GM18511 (cell line): ENCODE measurements around the gene S100A2.

Source experiments
- ATAC-seq: cut with Tn5 transposase; IDR thresholded peaks from one replicate; pipeline ENCODE4 v1.9.1; 2021; ENCODE audit warnings: mild to moderate bottlenecking, moderate library complexity; ENCODE audit not compliant: unreplicated experiment

Gene S100A2

GRCh38 chr1:153546796-153547559, 18.7 kb downstream of the S100A2 start:
- ATAC-seq = no peak

DNA sequence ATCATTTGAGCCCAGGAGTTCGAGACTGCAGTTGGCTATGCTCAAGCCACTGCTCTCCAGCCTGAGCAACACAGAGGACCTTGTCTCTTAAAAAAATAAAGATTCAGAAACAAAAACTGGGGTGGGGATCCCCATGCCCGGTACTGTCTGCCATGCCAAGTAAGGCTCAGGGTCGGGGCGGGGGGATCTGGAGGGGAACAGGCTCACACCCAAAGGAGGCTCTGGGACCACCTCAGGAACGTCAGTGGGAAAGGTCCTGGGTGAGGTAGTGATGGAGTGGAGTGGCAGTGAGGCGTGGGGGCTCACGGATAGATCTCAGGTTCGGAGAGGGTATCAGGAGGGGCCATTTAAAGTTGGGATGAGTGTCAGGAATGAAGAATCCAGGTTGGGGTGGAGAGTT, 19.3 kb downstream of the S100A2 start:
- ATAC-seq = no peak

GRCh38 chr1:153545067-153546055, 20.3 kb downstream of the S100A2 start, which contains the start of gene S100A4:
Gene S100A4, minus strand, starts transcription at chr1:153545806. Its CDS starts 1,012 bp downstream, at chr1:153544794.
- peak; percentile 74 for ATAC-seq

GRCh38 chr1:153544453-153545066, 21.1 kb downstream of the S100A2 start:
- peak; percentile 14 for ATAC-seq

DNA sequence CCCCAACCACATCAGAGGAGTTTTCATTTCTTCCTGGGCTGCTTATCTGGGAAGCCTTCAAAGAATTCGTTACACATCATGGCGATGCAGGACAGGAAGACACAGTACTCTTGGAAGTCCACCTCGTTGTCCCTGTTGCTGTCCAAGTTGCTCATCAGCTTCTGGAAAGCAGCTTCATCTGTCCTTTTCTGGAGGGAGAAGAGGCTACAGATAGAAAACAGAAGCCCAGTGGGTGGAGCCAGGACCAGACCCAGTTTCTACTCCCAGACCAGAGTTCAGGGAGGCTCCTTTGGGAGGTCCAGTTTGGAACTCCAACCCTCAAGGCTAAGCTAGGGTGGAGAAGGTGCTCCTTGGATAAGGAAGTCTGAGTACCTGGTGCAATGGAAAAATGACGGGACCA, 21.9 kb downstream of the S100A2 start:
- no peak for ATAC-seq

GRCh38 chr1:153542956-153543711, 22.5 kb downstream of the S100A2 start:
- no peak for ATAC-seq

DNA sequence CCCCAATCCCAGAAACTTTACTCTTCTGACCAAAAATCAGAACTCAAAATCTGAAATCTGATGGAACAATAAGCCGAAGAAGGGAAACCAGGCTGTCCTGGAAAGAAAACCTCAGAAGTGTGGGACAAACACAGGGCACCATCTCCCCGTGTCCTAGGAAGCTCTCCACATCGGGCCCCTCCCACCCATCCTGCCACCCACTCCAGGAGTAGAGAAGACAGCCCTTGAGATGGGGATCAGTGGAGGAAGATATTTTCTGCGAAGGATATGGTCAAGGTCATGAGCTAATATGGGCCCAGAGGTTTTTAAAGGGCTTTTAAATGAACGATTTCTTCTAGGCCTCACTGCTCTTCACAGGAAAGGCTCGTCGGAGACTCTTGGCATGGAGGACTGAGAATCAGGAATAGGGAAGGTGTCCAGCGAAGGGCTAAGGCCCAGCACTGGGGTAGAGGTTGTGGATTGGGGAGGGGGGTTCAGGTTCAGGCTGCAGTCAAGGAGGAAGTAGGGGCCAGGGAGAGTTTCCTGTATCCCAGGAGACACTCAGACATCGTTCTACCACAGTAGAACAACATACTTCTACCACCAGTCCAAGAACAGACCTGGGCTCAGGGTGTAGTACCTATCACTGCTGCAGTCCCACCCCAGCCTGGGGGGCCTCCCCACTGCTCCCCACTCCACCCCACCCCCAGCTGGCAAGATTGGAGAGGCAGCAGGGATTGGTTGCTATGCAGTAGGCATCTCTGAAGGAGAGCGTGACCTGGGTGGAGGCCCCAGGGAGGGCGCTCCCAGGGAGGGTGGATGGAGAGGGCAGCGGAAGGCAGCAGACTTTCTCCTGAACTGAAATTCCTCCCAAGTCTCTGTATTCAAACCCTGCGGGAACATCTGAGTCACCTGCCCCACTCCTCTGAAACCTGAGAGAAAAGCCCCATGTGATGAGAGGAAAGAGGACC, 23.7 kb downstream of the S100A2 start:
- ATAC-seq = no peak

DNA sequence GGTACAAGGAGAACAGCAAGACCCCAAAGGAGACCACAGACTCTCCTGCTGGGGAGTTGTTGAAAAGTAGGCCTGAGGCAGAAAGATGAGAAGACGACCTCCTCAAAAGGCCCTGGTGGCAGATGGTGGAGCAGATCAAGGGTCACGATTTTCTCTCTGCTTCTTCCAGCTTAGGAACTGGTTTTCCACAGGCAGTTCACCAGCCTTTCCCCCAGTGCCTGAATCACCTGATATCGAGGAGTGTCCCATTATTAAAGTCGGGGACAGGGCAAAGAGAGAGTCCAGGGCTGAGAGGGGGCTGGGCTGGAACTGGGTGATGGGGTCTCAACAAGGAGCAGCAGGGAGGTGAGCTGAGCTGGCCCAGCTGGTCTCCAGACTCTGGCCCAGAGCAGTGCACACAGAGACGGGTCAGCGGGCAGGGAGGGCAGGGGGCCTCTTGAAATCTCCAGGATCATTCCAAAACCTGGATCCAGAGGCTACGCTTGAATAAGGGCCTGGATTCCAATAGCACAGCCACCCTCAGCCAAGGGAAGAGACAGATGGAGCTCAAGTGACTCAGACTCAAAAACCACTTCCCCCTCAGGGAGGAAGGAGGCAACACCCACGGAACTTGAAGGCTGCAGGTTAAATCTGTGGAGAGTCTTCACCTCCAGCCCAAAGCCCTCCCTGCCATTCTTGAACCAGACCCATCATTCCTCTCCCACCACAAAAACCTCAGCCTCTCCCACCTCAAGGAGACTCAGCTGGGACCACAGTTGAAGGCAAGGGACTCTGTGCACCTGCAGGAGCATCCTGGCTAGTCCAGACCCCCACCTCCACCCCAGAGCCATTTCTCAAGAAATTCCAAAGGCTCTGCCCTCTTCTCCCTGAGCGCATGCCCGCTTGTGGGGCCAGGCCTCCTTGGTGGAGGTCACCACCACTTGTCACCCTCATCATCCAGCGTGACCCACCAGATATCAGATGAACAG, 25.0 kb downstream of the S100A2 start, which contains the start of gene S100A5:
Gene S100A5, minus strand, starts transcription at position 541 of the 968 bp plus-strand sequence. CDS start 743 bp downstream, outside the sequence.
- no peak for ATAC-seq

DNA sequence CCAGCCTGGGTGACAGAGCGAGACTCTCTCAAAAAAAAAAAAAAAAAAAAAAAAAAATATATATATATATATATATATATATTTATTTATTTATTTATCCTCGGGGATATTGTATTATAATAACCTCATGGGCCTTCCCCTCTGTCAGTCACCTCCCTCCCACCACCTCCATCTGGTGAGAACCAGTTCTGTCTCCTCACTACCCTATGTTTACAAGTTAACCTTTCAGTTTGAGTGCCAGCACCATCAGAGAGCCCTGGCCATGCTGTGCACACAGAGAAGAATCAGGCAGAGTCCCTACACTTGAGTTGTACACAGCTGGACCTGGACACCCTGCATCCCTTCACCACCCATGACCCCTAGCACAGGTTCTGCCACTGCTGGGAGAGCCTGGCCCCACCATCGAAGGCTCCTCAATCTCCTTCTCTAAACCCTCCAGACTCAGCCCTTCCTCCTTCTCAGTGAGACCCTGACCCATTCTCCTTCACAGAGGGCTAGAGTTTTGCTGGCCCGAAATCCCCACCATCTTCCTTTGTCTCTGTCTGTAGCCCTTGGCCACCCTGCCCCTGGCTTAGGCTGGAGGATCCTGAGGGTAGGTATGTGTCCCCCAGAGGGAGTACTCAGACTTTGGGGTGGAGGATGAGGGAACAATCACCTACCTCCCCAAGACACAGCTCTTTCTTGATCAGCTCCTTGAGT, 26.1 kb downstream of the S100A2 start:
- no peak for ATAC-seq

GRCh38 chr1:153538315-153538821, 27.3 kb downstream of the S100A2 start:
- ATAC-seq = no peak

DNA sequence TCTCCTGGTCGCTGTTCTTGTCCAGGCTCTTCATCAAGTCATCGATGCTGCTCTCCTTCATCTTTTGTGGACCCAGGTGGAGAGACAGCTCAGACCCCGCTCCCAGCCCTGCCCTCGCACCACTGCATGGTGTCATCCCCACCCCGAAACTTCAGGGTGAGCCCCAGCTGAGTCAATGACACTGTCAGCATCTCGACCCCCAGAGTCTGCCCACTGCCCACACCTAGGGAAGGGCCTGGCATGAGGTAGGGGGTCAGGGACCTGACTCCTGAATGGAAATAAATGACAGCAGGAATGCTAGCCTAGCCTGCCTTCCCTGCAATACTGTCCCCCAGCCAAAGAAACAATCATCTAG, 28.3 kb downstream of the S100A2 start:
- ATAC-seq = no peak

DNA sequence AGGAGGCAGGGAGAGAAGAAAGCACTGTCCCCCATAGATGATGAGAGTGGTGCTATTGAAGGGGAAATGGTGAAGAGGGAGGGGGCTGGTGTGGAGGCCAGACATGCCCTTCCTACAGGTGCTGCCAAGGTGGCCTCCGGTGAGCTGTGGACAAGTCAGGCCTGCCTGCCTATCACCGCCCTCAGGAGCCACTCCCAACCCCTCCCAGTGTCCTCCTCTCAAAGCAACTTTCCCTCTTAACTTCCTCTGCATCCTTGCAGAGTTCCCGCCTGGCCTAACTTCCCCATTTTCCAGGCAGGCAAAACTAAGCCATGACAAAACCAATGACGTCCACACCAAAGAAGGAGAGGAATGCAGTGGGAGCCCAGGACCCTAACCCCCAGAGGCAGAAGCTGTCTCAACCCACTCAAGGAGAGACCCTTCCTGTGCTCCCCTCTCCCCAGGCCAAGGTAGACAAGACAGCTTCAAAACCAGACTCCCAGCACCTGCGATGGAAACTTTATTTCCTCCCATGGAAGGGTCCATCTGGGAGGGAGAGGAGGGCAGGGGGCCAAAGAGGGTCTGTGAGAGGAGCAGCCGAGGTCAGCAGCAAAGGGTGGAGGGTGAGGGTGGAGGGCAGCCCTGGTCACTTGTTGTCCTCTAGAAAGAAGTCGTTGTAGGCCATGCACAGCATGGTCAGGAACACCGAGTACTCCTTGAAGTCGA, 28.8 kb downstream of the S100A2 start:
- ATAC-seq = no peak

DNA sequence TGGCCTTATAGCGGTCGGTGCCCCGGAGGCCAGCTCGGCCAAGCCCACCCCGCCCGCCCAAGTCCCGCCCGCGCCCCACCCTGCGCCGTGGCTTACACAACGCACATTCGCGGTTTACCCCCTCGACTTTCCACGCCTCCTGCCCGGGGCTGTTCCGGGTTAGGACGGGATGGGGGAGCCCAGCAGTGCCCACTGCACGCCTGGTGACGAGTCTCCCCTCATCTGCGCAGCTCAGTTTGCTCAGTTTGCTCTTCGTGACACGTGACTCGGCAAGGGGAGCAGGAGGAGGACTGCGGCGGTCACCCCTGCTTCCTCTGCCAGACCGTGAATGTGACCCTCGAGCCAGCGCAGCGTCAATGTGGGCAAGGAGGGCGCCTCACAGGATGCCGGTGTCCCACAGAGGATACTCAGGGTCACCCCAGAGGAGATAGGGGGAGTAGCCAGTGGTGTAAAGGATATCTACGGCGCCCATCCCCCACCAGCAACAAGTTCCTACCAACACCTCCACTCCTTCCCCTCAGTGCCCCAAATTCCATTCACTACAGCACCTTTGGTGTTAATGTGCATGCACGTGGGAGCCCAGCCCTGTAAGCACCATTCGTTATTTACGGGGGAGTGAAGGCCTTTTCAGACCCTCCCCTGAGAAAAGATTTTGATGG, 29.5 kb downstream of the S100A2 start:
- peak; percentile 62 for ATAC-seq

DNA sequence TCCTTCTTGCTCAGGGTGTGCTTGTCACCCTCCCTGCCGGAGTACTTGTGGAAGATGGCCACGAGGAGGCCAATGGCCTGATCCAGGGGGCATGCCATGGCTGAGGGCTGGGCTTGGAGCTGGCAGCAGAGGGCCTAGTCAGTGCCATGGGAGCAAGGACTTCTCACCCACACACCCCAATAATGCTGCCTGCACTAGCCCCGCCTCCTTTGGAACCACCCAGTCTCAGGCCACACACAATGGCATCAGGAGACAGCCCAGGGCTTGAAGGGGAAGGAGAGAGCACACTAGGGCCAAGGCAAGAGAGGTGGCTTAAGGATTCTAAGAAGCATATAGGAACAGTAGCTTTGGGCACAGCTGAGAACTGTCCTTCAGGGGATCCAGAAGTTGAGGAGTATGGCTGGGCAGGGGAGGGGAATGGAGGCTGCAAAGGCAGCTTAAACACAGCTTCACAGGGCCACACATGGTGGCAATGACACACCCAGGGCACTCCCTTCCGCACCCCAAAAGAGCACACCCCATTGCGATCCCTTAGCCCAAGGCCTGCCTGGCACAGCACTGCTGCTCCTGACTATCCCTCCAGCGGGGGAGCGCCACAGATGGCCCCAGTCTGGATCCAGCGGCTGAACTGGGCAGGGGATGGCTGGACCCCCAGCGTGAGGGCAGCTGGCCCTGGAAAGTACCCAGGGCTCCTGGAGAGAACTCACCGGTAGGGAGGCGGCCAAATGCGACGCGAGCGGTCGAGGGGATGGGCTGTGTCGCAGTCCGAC, 30.2 kb downstream of the S100A2 start, which contains the start of gene S100A6:
Gene S100A6, minus strand, starts transcription at position 750 of the 770 bp plus-strand sequence. Its CDS starts 652 bp downstream, at position 98.
- peak; percentile 37 for ATAC-seq

DNA sequence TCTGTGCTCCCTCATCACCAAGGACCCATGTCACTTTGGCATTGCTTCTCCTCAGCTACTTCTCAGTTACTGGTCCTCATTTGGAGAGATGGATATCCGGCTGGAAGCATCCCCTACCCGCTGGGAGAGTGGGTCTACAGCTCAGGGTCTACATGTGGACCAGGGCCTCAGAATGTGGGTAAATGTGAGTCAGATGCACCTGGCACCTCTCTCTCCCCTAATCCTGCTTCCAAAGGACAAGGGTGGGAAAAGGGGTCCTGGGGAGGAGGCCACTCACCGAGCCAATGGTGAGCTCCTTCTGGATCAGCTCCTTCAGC, 30.8 kb downstream of the S100A2 start:
- no peak for ATAC-seq
